Measurements from ENCODE around the gene PELO.

The PELO gene

GRCh38 chr5:52760695-52761366 is 26.9 kb upstream of the PELO start:
- H3K27ac ChIP-seq: no peak overlapping the region
- no peak for TF ChIP-seq CTCF (conservative IDR thresholded peaks at IDR 0.05)

- H3K27ac ChIP-seq: no peak overlapping the region
- TF ChIP-seq CTCF (conservative IDR thresholded peaks at IDR 0.05): no peak
These were observed 20.4 kb upstream of the PELO start for GRCh38 chr5:52767217-52767743.

GRCh38 chr5:52767766-52768480 is 19.8 kb upstream of the PELO start:
- TF ChIP-seq CTCF (conservative IDR thresholded peaks at IDR 0.05): no peak
- no peak overlapping the region for H3K27ac ChIP-seq

- H3K27ac ChIP-seq: no peak overlapping the region
- no peak for TF ChIP-seq CTCF (conservative IDR thresholded peaks at IDR 0.05)
These were observed 18.7 kb upstream of the PELO start for GRCh38 chr5:52769061-52769460.

- no peak overlapping the region for H3K27ac ChIP-seq
- TF ChIP-seq CTCF (conservative IDR thresholded peaks at IDR 0.05): no peak
These were observed 17.3 kb upstream of the PELO start for GRCh38 chr5:52770287-52770939.

- no peak overlapping the region for H3K27ac ChIP-seq
- TF ChIP-seq CTCF (conservative IDR thresholded peaks at IDR 0.05): no peak
These were observed 16.2 kb upstream of the PELO start for GRCh38 chr5:52771343-52772039.

GRCh38 chr5:52772668-52773067 is 15.0 kb upstream of the PELO start:
- no peak overlapping the region for H3K27ac ChIP-seq
- no peak for TF ChIP-seq CTCF (conservative IDR thresholded peaks at IDR 0.05)
